ENCODE results near the gene AGAP1.

AGAP1 gene

GRCh38 chr2:235529621-235530020 is 35.8 kb downstream of the AGAP1 start:
- no peak for TF ChIP-seq CTCF (IDR thresholded peaks at IDR 0.05)

GRCh38 chr2:235530735-235531134 is 36.9 kb downstream of the AGAP1 start:
- no peak for TF ChIP-seq CTCF (IDR thresholded peaks at IDR 0.05)

- TF ChIP-seq CTCF (IDR thresholded peaks at IDR 0.05) = no peak
These were observed 38.5 kb downstream of the AGAP1 start for GRCh38 chr2:235532307-235532706.

- TF ChIP-seq CTCF (IDR thresholded peaks at IDR 0.05) = no peak
These were observed 39.4 kb downstream of the AGAP1 start for GRCh38 chr2:235533198-235533597.

- TF ChIP-seq CTCF (IDR thresholded peaks at IDR 0.05) = no peak
These were observed 40.0 kb downstream of the AGAP1 start for GRCh38 chr2:235533616-235534385.

GRCh38 chr2:235534678-235535422 is 41.0 kb downstream of the AGAP1 start:
- no peak for TF ChIP-seq CTCF (IDR thresholded peaks at IDR 0.05)

- TF ChIP-seq CTCF (IDR thresholded peaks at IDR 0.05) = no peak
These were observed 41.7 kb downstream of the AGAP1 start for GRCh38 chr2:235535423-235536130.

Data from LNCAP (cell line).